ENCODE data around the gene HCFC1.

Gene HCFC1

GRCh38 chrX:153941336-153942252 lies 30.0 kb downstream of the HCFC1 start:
- DNase-seq (ENCODE audit: insufficient read length) = no peak
- TF ChIP-seq TAF1 (IDR thresholded peaks at IDR 0.05; ENCODE audit: borderline replicate concordance, low read depth, low read length) = no peak
- TF ChIP-seq POLR2AphosphoS5 (IDR thresholded peaks at IDR 0.05; ENCODE audit: low read depth, low read length) = no peak
- TF ChIP-seq POLR2A (IDR thresholded peaks at IDR 0.05; ENCODE audit: low read depth, low read length) = no peak
- FAIRE-seq = no peak

GRCh38 chrX:153939573-153939972 lies 32.0 kb downstream of the HCFC1 start:
- no peak for TF ChIP-seq TAF1 (IDR thresholded peaks at IDR 0.05; ENCODE audit: borderline replicate concordance, low read depth, low read length)
- TF ChIP-seq POLR2AphosphoS5 (IDR thresholded peaks at IDR 0.05; ENCODE audit: low read depth, low read length) = no peak
- TF ChIP-seq POLR2A (IDR thresholded peaks at IDR 0.05; ENCODE audit: low read depth, low read length) = no peak

GRCh38 chrX:153938226-153938786 lies 33.3 kb downstream of the HCFC1 start:
- FAIRE-seq (no peak), DNase-seq (ENCODE audit: insufficient read length) (no peak)
- TF ChIP-seq POLR2AphosphoS5 (IDR thresholded peaks at IDR 0.05; ENCODE audit: low read depth, low read length) = no peak
- TF ChIP-seq TAF1 (IDR thresholded peaks at IDR 0.05; ENCODE audit: borderline replicate concordance, low read depth, low read length) = no peak
- TF ChIP-seq POLR2A (IDR thresholded peaks at IDR 0.05; ENCODE audit: low read depth, low read length) = no peak

More at GRCh38 chrX:153939573-153939972, 32.0 kb downstream of the HCFC1 start:
- FAIRE-seq (no peak), DNase-seq (ENCODE audit: insufficient read length) (no peak)

GRCh38 chrX:153937056-153937455 lies 34.6 kb downstream of the HCFC1 start:
- TF ChIP-seq POLR2AphosphoS5 (IDR thresholded peaks at IDR 0.05; ENCODE audit: low read depth, low read length) (no peak), TAF1 (IDR thresholded peaks at IDR 0.05; ENCODE audit: borderline replicate concordance, low read depth, low read length) (no peak), POLR2A (IDR thresholded peaks at IDR 0.05; ENCODE audit: low read depth, low read length) (no peak)
- DNase-seq (ENCODE audit: insufficient read length) (no peak), FAIRE-seq (no peak)

- no peak for DNase-seq (ENCODE audit: insufficient read length)
- peak; percentile 24 for FAIRE-seq
- TF ChIP-seq TAF1 (IDR thresholded peaks at IDR 0.05; ENCODE audit: borderline replicate concordance, low read depth, low read length) = no peak
Observed at GRCh38 chrX:153935326-153935851, 36.2 kb downstream of the HCFC1 start.

GRCh38 chrX:153934762-153935325 lies 36.8 kb downstream of the HCFC1 start, which contains the start of gene NAA10:
Gene NAA10, minus strand, starts transcription at chrX:153935037. Its CDS starts 133 bp downstream, at chrX:153934904.
- TF ChIP-seq POLR2A (IDR thresholded peaks at IDR 0.05; ENCODE audit: low read depth, low read length) (peak; percentile 55; the same call in 1 of the 2 replicates), POLR2AphosphoS5 (IDR thresholded peaks at IDR 0.05; ENCODE audit: low read depth, low read length) (no peak)
- FAIRE-seq (peak; percentile 97), DNase-seq (ENCODE audit: insufficient read length) (peak; percentile 97)

- FAIRE-seq = peak; percentile 24
- TF ChIP-seq POLR2A (IDR thresholded peaks at IDR 0.05; ENCODE audit: low read depth, low read length) (no peak), POLR2AphosphoS5 (IDR thresholded peaks at IDR 0.05; ENCODE audit: low read depth, low read length) (no peak), TAF1 (IDR thresholded peaks at IDR 0.05; ENCODE audit: borderline replicate concordance, low read depth, low read length) (no peak)
Observed at GRCh38 chrX:153934148-153934761, 37.4 kb downstream of the HCFC1 start.

GRCh38 chrX:153933748-153934147 lies 37.9 kb downstream of the HCFC1 start:
- DNase-seq (ENCODE audit: insufficient read length) = no peak
- TF ChIP-seq TAF1 (IDR thresholded peaks at IDR 0.05; ENCODE audit: borderline replicate concordance, low read depth, low read length) = no peak
- TF ChIP-seq POLR2A (IDR thresholded peaks at IDR 0.05; ENCODE audit: low read depth, low read length) = no peak
- TF ChIP-seq POLR2AphosphoS5 (IDR thresholded peaks at IDR 0.05; ENCODE audit: low read depth, low read length) = no peak
- FAIRE-seq = no peak

More at GRCh38 chrX:153934148-153934761, 37.4 kb downstream of the HCFC1 start:
- DNase-seq (ENCODE audit: insufficient read length) = no peak

- no peak for DNase-seq (ENCODE audit: insufficient read length)
- no peak for FAIRE-seq
- TF ChIP-seq TAF1 (IDR thresholded peaks at IDR 0.05; ENCODE audit: borderline replicate concordance, low read depth, low read length) = no peak
- no peak for TF ChIP-seq POLR2A (IDR thresholded peaks at IDR 0.05; ENCODE audit: low read depth, low read length)
- TF ChIP-seq POLR2AphosphoS5 (IDR thresholded peaks at IDR 0.05; ENCODE audit: low read depth, low read length) = no peak
Observed at GRCh38 chrX:153932220-153932915, 39.2 kb downstream of the HCFC1 start.

GRCh38 chrX:153931748-153932147 lies 39.9 kb downstream of the HCFC1 start:
- FAIRE-seq (no peak), DNase-seq (ENCODE audit: insufficient read length) (no peak)
- TF ChIP-seq TAF1 (IDR thresholded peaks at IDR 0.05; ENCODE audit: borderline replicate concordance, low read depth, low read length) = no peak
- TF ChIP-seq POLR2A (IDR thresholded peaks at IDR 0.05; ENCODE audit: low read depth, low read length) = no peak
- TF ChIP-seq POLR2AphosphoS5 (IDR thresholded peaks at IDR 0.05; ENCODE audit: low read depth, low read length) = no peak
